OCI-LY7 (cell line): ENCODE results near the gene STX8. TPM values are rescaled to one million over a fixed set of nuclear protein-coding genes. Genes with fewer than 3 reads are reported as not detected.

Experiments
- BruUV-seq: library from RNA; stranded (reverse); fragments of 400-500 nt; replicated peaks from 2 replicates; lab custom pipeline; 2021; lab: Mats Ljungman, UMichigan
- CTCF ChIA-PET: fragments of 300-600 bp; sonication (Branson Sonifier 250); formaldehyde crosslinking; loops from one replicate; lab custom pipeline; 2022; ENCODE audit warnings: antibody characterized with exemption; ENCODE audit not compliant: unreplicated experiment; lab: Charles Lee
- POLR2A ChIA-PET: fragments of 300-600 bp; sonication (Branson Sonifier 250); formaldehyde crosslinking; loops from one replicate; lab custom pipeline; 2022; ENCODE audit warnings: antibody characterized with exemption; lab: Charles Lee
- DNase-seq: peaks from one replicate; pipeline ENCODE4 v3.0.0-alpha.2; 2015; ENCODE audit warnings: low spot score
- H2AFZ ChIP-seq: fragments of 200-600 bp; sonication (generic), shearing (Covaris generic); 2 replicates; pipeline ENCODE4 v1.6.1; 2014; ENCODE audit warnings: mild to moderate bottlenecking, antibody characterized with exemption, low read length, moderate library complexity
- H3K27ac ChIP-seq: fragments of 200-600 bp; sonication (generic); 2 replicates; pipeline ENCODE4 v1.5.1; 2014; ENCODE audit warnings: mixed run types, low read depth, mild to moderate bottlenecking, moderate library complexity, low read length, inconsistent platforms; ENCODE audit not compliant: poor library complexity, severe bottlenecking
- H3K36me3 ChIP-seq: fragments of 200-600 bp; sonication (generic); 2 replicates; pipeline ENCODE4 v1.6.1; 2014; ENCODE audit warnings: mild to moderate bottlenecking, antibody characterized with exemption, low read length, moderate library complexity, mixed read lengths; ENCODE audit not compliant: insufficient read depth
- H3K4me1 ChIP-seq: fragments of 200-600 bp; sonication (generic); 2 replicates; pipeline ENCODE4 v1.5.1; 2014; ENCODE audit warnings: mild to moderate bottlenecking, low read length; ENCODE audit not compliant: insufficient read depth, poor library complexity, severe bottlenecking
- H3K4me2 ChIP-seq: fragments of 200-600 bp; sonication (generic); 2 replicates; pipeline ENCODE4 v1.6.1; 2014; ENCODE audit warnings: mild to moderate bottlenecking, low read length
- H3K4me3 ChIP-seq: fragments of 200-600 bp; sonication (generic); 2 replicates; pipeline ENCODE4 v1.5.1; 2014; ENCODE audit warnings: mild to moderate bottlenecking, low read depth, low read length; ENCODE audit not compliant: poor library complexity, severe bottlenecking
- H3K79me2 ChIP-seq: fragments of 200-600 bp; sonication (generic); 2 replicates; pipeline ENCODE4 v1.6.1; 2016; ENCODE audit warnings: low read depth, mild to moderate bottlenecking, low read length, moderate library complexity, mixed read lengths; ENCODE audit not compliant: insufficient read depth
- H3K9me2 ChIP-seq: fragments of 200-600 bp; sonication (generic); 2 replicates; pipeline ENCODE4 v1.6.1; 2016; ENCODE audit warnings: mild to moderate bottlenecking, low read length, mixed read lengths; ENCODE audit not compliant: insufficient read depth
- H3K9me3 ChIP-seq: fragments of 200-600 bp; sonication (generic); 2 replicates; pipeline ENCODE4 v1.6.1; 2014; ENCODE audit warnings: mild to moderate bottlenecking, mixed run types, low read length, mixed read lengths
- H4K20me1 ChIP-seq: fragments of 200-600 bp; sonication (generic); 2 replicates; pipeline ENCODE4 v1.6.1; 2014; ENCODE audit warnings: mild to moderate bottlenecking, antibody characterized with exemption, low read length, moderate library complexity, mixed read lengths; ENCODE audit not compliant: insufficient read depth
- CTCF ChIP-seq: fragments of 200-600 bp; sonication (generic); conservative IDR thresholded peaks from 2 replicates; pipeline ENCODE4 v1.5.1; 2014; ENCODE audit warnings: mild to moderate bottlenecking, antibody characterized with exemption, low read length, moderate library complexity, mixed read lengths
- EZH2phosphoT487 ChIP-seq: fragments of 200-600 bp; sonication (generic); IDR thresholded peaks from 2 replicates; pipeline ENCODE4 v1.6.1; 2018; ENCODE audit warnings: low read depth, borderline replicate concordance, mild to moderate bottlenecking, mixed run types, antibody characterized with exemption, low read length, moderate library complexity, mixed read lengths
- intact Hi-C: fragments of 100-400 bp; cut with micrococcal nuclease; formaldehyde crosslinking; loops from one replicate; pipeline ENCODE4 v1.10.0; 2022; ENCODE audit not compliant: unreplicated experiment
- total RNA-seq, 2 experiments: library from RNA; depleted of rRNA in 1 of 2; stranded (reverse); fragments of >200 nt in 1 of 2; shearing (Covaris generic) in 1 of 2; gene quantifications; 2 replicates each; pipeline ENCODE4 v1.2.3, GENCODE V29; 2014 to 2022

The STX8 gene
- total RNA-seq, 2 experiments from 2014 or later: 56.7 to 69.0 TPM

GRCh38 chr17:9231449-9232154 is 344.0 kb downstream of the STX8 start:
- no TSS peak for BruUV-seq
- CTCF ChIA-PET: no interaction called here

GRCh38 chr17:9230861-9231260 is 344.8 kb downstream of the STX8 start:
- Histone ChIP-seq H3K9me3 (no peaks in the 10 kb centered on the region), H3K9me2 (no peaks in the 10 kb centered on the region), H3K79me2 (no peaks in the 10 kb centered on the region), H3K36me3 (no peaks in the 10 kb centered on the region), H4K20me1 (no peaks in the 10 kb centered on the region), H2AFZ (no peak overlapping the region), H3K4me3 (no peak overlapping the region), H3K4me2 (no peak overlapping the region), H3K4me1 (no peaks in the 10 kb centered on the region), H3K27ac (no peak overlapping the region)
- TF ChIP-seq EZH2phosphoT487 (no peak), CTCF (no peak)
- BruUV-seq: no TSS peak
- ChIA-PET CTCF (interaction anchor here (0.6 kb wide), 1 partner anchor 13 kb away, joined by 3 read pairs; no protein-coding TSS in a partner anchor), POLR2A (interaction anchor here (0.5 kb wide), 1 partner anchor 144 kb away, joined by 5 read pairs; no protein-coding TSS in a partner anchor)
- no peak for DNase-seq
- intact Hi-C loops: no loop called here

More at GRCh38 chr17:9231449-9232154, 344.0 kb downstream of the STX8 start:
- TF ChIP-seq CTCF: no peak
- TF ChIP-seq EZH2phosphoT487: no peak
- Histone ChIP-seq H3K79me2 (no peaks in the 10 kb centered on the region), H3K4me2 (no peak overlapping the region), H2AFZ (no peak overlapping the region), H3K9me2 (no peaks in the 10 kb centered on the region), H3K36me3 (no peaks in the 10 kb centered on the region), H3K27ac (no peak overlapping the region), H3K4me1 (no peaks in the 10 kb centered on the region), H3K9me3 (no peaks in the 10 kb centered on the region), H3K4me3 (no peak overlapping the region), H4K20me1 (no peaks in the 10 kb centered on the region)
- DNase-seq: no peak
- POLR2A ChIA-PET: no interaction called here
- intact Hi-C loops: no loop called here

- no peak for DNase-seq
- no peak for TF ChIP-seq EZH2phosphoT487
- Histone ChIP-seq H3K27ac (no peak overlapping the region), H2AFZ (no peak overlapping the region), H3K4me2 (no peak overlapping the region), H4K20me1 (no peaks in the 10 kb centered on the region), H3K9me2 (no peaks in the 10 kb centered on the region), H3K36me3 (no peaks in the 10 kb centered on the region), H3K9me3 (no peaks in the 10 kb centered on the region), H3K79me2 (no peaks in the 10 kb centered on the region), H3K4me1 (no peaks in the 10 kb centered on the region), H3K4me3 (no peak overlapping the region)
- ChIA-PET POLR2A (interaction anchor here (0.5 kb wide), 1 partner anchor 145 kb away, joined by 5 read pairs; no protein-coding TSS in a partner anchor), CTCF (interaction anchor here (0.6 kb wide), 1 partner anchor 13 kb away, joined by 3 read pairs; no protein-coding TSS in a partner anchor)
- BruUV-seq: no TSS peak
- intact Hi-C loops: no loop called here
Measured at GRCh38 chr17:9230346-9230745, 345.3 kb downstream of the STX8 start.
